Measurements from ENCODE around the gene SIRT4.

- TF ChIP-seq CTCF (IDR thresholded peaks at IDR 0.05; ENCODE audit: insufficient read depth, low read depth, low read length) = no peak
- no peak for TF ChIP-seq EZH2 (IDR thresholded peaks at IDR 0.05; ENCODE audit: insufficient read depth, low read length)
Observed at GRCh38 chr12:120278137-120279069, 23.7 kb upstream of the SIRT4 start.
